ENCODE measurements around the gene COL8A1.

COL8A1 gene

GRCh38 chr3:99700631-99701268, 62.4 kb downstream of the COL8A1 start (continued):
- TF ChIP-seq, protein P1, sequence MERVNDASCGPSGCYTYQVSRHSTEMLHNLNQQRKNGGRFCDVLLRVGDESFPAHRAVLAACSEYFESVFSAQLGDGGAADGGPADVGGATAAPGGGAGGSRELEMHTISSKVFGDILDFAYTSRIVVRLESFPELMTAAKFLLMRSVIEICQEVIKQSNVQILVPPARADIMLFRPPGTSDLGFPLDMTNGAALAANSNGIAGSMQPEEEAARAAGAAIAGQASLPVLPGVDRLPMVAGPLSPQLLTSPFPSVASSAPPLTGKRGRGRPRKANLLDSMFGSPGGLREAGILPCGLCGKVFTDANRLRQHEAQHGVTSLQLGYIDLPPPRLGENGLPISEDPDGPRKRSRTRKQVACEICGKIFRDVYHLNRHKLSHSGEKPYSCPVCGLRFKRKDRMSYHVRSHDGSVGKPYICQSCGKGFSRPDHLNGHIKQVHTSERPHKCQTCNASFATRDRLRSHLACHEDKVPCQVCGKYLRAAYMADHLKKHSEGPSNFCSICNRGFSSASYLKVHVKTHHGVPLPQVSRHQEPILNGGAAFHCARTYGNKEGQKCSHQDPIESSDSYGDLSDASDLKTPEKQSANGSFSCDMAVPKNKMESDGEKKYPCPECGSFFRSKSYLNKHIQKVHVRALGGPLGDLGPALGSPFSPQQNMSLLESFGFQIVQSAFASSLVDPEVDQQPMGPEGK (CRISPR knock-in tag; IDR thresholded peaks at IDR 0.05; ENCODE audit: borderline replicate concordance), result no peak
- TF ChIP-seq ISL1 (CRISPR knock-in tag; IDR thresholded peaks at IDR 0.05), result no peak
- no peak for TF ChIP-seq TOX (CRISPR knock-in tag; IDR thresholded peaks at IDR 0.05; ENCODE audit: borderline replicate concordance)
- no peak for TF ChIP-seq RARB (CRISPR knock-in tag; IDR thresholded peaks at IDR 0.05)
- TF ChIP-seq ZNF70 (CRISPR knock-in tag; IDR thresholded peaks at IDR 0.05), result no peak
- no peak for TF ChIP-seq ZNF565 (CRISPR knock-in tag; conservative IDR thresholded peaks at IDR 0.05; ENCODE audit: low read depth)
- no peak for TF ChIP-seq ZFP30 (CRISPR knock-in tag; IDR thresholded peaks at IDR 0.05)

GRCh38 chr3:99702953-99703943, 64.9 kb downstream of the COL8A1 start:
- TF ChIP-seq OSR1 (CRISPR knock-in tag; IDR thresholded peaks at IDR 0.05), result no peak
- no peak for TF ChIP-seq RARB (CRISPR knock-in tag; IDR thresholded peaks at IDR 0.05)
- TF ChIP-seq, protein P1 (CRISPR knock-in tag; IDR thresholded peaks at IDR 0.05; ENCODE audit: borderline replicate concordance), result no peak
- TF ChIP-seq CSRNP3 (CRISPR knock-in tag; IDR thresholded peaks at IDR 0.05), result no peak
- no peak for TF ChIP-seq ZNF565 (CRISPR knock-in tag; conservative IDR thresholded peaks at IDR 0.05; ENCODE audit: low read depth)
- TF ChIP-seq ARNTL (CRISPR knock-in tag; IDR thresholded peaks at IDR 0.05; ENCODE audit: borderline replicate concordance, low read depth), result no peak
- TF ChIP-seq, protein P2, sequence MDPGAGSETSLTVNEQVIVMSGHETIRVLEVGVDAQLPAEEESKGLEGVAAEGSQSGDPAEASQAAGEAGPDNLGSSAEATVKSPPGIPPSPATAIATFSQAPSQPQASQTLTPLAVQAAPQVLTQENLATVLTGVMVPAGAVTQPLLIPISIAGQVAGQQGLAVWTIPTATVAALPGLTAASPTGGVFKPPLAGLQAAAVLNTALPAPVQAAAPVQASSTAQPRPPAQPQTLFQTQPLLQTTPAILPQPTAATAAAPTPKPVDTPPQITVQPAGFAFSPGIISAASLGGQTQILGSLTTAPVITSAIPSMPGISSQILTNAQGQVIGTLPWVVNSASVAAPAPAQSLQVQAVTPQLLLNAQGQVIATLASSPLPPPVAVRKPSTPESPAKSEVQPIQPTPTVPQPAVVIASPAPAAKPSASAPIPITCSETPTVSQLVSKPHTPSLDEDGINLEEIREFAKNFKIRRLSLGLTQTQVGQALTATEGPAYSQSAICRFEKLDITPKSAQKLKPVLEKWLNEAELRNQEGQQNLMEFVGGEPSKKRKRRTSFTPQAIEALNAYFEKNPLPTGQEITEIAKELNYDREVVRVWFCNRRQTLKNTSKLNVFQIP (CRISPR knock-in tag; IDR thresholded peaks at IDR 0.05; ENCODE audit: borderline replicate concordance, low read depth), result no peak
- TF ChIP-seq SNAI2 (CRISPR knock-in tag; IDR thresholded peaks at IDR 0.05), result no peak
- no peak for TF ChIP-seq TOX (CRISPR knock-in tag; IDR thresholded peaks at IDR 0.05; ENCODE audit: borderline replicate concordance)
- TF ChIP-seq ZFP30 (CRISPR knock-in tag; IDR thresholded peaks at IDR 0.05), result no peak
- no peak for TF ChIP-seq BACH2 (CRISPR knock-in tag; IDR thresholded peaks at IDR 0.05; ENCODE audit: borderline replicate concordance)
- TF ChIP-seq ZC3H10 (CRISPR knock-in tag; IDR thresholded peaks at IDR 0.05), result no peak
- ATAC-seq, result no peak

DNA sequence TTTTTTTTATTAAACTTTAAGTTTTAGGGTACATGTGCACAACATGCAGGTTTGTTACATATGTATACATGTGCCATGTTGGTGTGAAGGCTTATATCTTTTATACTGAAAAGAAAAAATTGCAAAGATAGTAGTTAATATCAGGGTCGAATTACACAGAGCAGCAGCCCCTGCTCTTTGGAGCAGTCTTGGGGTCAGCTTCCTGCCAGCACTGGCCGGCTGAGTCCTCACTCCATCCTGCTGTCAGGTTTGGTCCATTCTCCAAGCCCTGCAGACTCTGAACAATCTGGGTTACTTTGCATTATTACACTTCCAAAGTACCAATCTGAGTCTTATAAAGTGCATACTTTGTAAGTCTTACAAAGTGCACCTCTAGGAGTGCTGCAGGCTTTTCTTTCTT, 66.0 kb downstream of the COL8A1 start:
- peak; percentile 41; the same call in 1 of the 3 replicates for ATAC-seq
- TF ChIP-seq, protein P1 (CRISPR knock-in tag; IDR thresholded peaks at IDR 0.05; ENCODE audit: borderline replicate concordance), result no peak
- no peak for TF ChIP-seq SNAI2 (CRISPR knock-in tag; IDR thresholded peaks at IDR 0.05)

- ATAC-seq, result no peak
- TF ChIP-seq PPARA (CRISPR knock-in tag; IDR thresholded peaks at IDR 0.05; ENCODE audit: borderline replicate concordance), result no peak
- no peak for TF ChIP-seq TSHZ2 (CRISPR knock-in tag; IDR thresholded peaks at IDR 0.05)
- TF ChIP-seq, protein P3, sequence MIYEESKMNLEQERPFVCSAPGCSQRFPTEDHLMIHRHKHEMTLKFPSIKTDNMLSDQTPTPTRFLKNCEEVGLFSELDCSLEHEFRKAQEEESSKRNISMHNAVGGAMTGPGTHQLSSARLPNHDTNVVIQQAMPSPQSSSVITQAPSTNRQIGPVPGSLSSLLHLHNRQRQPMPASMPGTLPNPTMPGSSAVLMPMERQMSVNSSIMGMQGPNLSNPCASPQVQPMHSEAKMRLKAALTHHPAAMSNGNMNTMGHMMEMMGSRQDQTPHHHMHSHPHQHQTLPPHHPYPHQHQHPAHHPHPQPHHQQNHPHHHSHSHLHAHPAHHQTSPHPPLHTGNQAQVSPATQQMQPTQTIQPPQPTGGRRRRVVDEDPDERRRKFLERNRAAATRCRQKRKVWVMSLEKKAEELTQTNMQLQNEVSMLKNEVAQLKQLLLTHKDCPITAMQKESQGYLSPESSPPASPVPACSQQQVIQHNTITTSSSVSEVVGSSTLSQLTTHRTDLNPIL (CRISPR knock-in tag; IDR thresholded peaks at IDR 0.05; ENCODE audit: low read depth), result no peak
- no peak for TF ChIP-seq ZC3H10 (CRISPR knock-in tag; IDR thresholded peaks at IDR 0.05)
- TF ChIP-seq TOX (CRISPR knock-in tag; IDR thresholded peaks at IDR 0.05; ENCODE audit: borderline replicate concordance), result no peak
- TF ChIP-seq ZFP30 (CRISPR knock-in tag; IDR thresholded peaks at IDR 0.05), result no peak
- TF ChIP-seq ISL1 (CRISPR knock-in tag; IDR thresholded peaks at IDR 0.05), result no peak
- no peak for TF ChIP-seq TCF4 (CRISPR knock-in tag; IDR thresholded peaks at IDR 0.05; ENCODE audit: borderline replicate concordance)
- no peak for TF ChIP-seq BACH2 (CRISPR knock-in tag; IDR thresholded peaks at IDR 0.05; ENCODE audit: borderline replicate concordance)
- no peak for TF ChIP-seq ZFP3 (CRISPR knock-in tag; IDR thresholded peaks at IDR 0.05)
Measured at GRCh38 chr3:99706410-99706809, 68.0 kb downstream of the COL8A1 start.

Data from SK-N-SH treated with all-trans-retinoic acid at 6 μM for 48 hours (cell line).